ENCODE data around the gene MYL9. TPM values are rescaled to one million over a fixed set of nuclear protein-coding genes. Genes with fewer than 3 reads are reported as not detected.
A peak's percentile ranks its signal among the peaks of the same experiment; 100 is the strongest.
"Not testable (repeated sequence)": the region's sequence is repeated elsewhere in the genome, so short reads cannot be mapped to it uniquely, and the experiment has no call there.

MYL9 gene
- polyA plus RNA-seq, 3 donors: 0.08 to 0.20 TPM; not detected in 1

- Histone ChIP-seq H2AFZ (ENCODE audit: insufficient read depth, low read depth, low read length, poor library complexity, severe bottlenecking) (no peak overlapping the region), H3K9ac (ENCODE audit: insufficient read depth, low read length, poor library complexity, severe bottlenecking) (no peak overlapping the region), H3K27me3 (ENCODE audit: control insufficient read depth in 2 of 2, insufficient read depth in 2 of 2, low read length in 2 of 2) (no peaks in the 10 kb centered on the region), H3K4me3 (replicated peaks in 1 of 3; ENCODE audit: low read depth in 2 of 3, low read length in 3 of 3) (no peak overlapping the region), H3K79me2 (ENCODE audit: insufficient read depth, low read length) (no peaks in the 10 kb centered on the region), H4K20me1 (ENCODE audit: insufficient read depth, low read length) (no peaks in the 10 kb centered on the region), H3K27ac (ENCODE audit: low read depth in 1 of 2, low read length in 2 of 2) (no peak overlapping the region), H3K9me3 (replicated peaks in 1 of 2; ENCODE audit: control insufficient read depth in 1 of 2, insufficient read depth in 1 of 2, low read length in 2 of 2) (no peaks in the 10 kb centered on the region), H3K36me3 (replicated peaks in 1 of 2; ENCODE audit: control insufficient read depth in 1 of 2, insufficient read depth in 2 of 2, low read length in 2 of 2) (peaks cover 13 to 70% of the 10 kb centered on the region in 2 donors), H3K4me1 (ENCODE audit: control insufficient read depth in 1 of 2, insufficient read depth in 2 of 2, low read length in 2 of 2) (peaks cover 10 to 12% of the 10 kb centered on the region in 2 donors), H3K4me2 (replicated peaks; ENCODE audit: extremely low read depth, low read length, poor library complexity, severe bottlenecking) (no peak overlapping the region)
- H3K4me1 Mint-ChIP-seq: peaks cover 13% of the 10 kb centered on the region
- intact Hi-C loops (cut with micrococcal nuclease): no loop called here
- TF ChIP-seq, protein P1, sequence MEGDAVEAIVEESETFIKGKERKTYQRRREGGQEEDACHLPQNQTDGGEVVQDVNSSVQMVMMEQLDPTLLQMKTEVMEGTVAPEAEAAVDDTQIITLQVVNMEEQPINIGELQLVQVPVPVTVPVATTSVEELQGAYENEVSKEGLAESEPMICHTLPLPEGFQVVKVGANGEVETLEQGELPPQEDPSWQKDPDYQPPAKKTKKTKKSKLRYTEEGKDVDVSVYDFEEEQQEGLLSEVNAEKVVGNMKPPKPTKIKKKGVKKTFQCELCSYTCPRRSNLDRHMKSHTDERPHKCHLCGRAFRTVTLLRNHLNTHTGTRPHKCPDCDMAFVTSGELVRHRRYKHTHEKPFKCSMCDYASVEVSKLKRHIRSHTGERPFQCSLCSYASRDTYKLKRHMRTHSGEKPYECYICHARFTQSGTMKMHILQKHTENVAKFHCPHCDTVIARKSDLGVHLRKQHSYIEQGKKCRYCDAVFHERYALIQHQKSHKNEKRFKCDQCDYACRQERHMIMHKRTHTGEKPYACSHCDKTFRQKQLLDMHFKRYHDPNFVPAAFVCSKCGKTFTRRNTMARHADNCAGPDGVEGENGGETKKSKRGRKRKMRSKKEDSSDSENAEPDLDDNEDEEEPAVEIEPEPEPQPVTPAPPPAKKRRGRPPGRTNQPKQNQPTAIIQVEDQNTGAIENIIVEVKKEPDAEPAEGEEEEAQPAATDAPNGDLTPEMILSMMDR (IDR thresholded peaks at IDR 0.05): no peak
- H3K9me3 Mint-ChIP-seq: no peaks in the 10 kb centered on the region
- no peak for DNase-seq
- H3K36me3 Mint-ChIP-seq: peaks cover 47 to 75% of the 10 kb centered on the region in 2 donors
- no peaks in the 10 kb centered on the region for H3K27me3 Mint-ChIP-seq (ENCODE audit: low read depth in 3 of 3)
- WGBS (ENCODE audit: insufficient coverage): 71% methylated on average over 1 of the region's 2 CpGs
- no peak overlapping the region for H3K27ac Mint-ChIP-seq
- H3K4me3 Mint-ChIP-seq: no peak overlapping the region
These were observed 21.4 kb upstream of the MYL9 start for GRCh38 chr20:36519944-36520343.

GRCh38 chr20:36521526-36521925 is 19.8 kb upstream of the MYL9 start:
- Histone ChIP-seq H3K36me3 (replicated peaks in 1 of 2; ENCODE audit: control insufficient read depth in 1 of 2, insufficient read depth in 2 of 2, low read length in 2 of 2) (peaks cover 28 to 74% of the 10 kb centered on the region in 2 donors), H3K4me1 (ENCODE audit: control insufficient read depth in 1 of 2, insufficient read depth in 2 of 2, low read length in 2 of 2) (peaks cover 10 to 12% of the 10 kb centered on the region in 2 donors), H3K4me3 (replicated peaks in 1 of 3; ENCODE audit: low read depth in 2 of 3, low read length in 3 of 3) (no peak overlapping the region), H3K4me2 (replicated peaks; ENCODE audit: extremely low read depth, low read length, poor library complexity, severe bottlenecking) (no peak overlapping the region), H2AFZ (ENCODE audit: insufficient read depth, low read depth, low read length, poor library complexity, severe bottlenecking) (no peak overlapping the region), H3K27me3 (ENCODE audit: control insufficient read depth in 2 of 2, insufficient read depth in 2 of 2, low read length in 2 of 2) (no peaks in the 10 kb centered on the region), H3K9ac (ENCODE audit: insufficient read depth, low read length, poor library complexity, severe bottlenecking) (no peak overlapping the region), H3K79me2 (ENCODE audit: insufficient read depth, low read length) (no peaks in the 10 kb centered on the region), H3K9me3 (replicated peaks in 1 of 2; ENCODE audit: control insufficient read depth in 1 of 2, insufficient read depth in 1 of 2, low read length in 2 of 2) (no peaks in the 10 kb centered on the region), H4K20me1 (ENCODE audit: insufficient read depth, low read length) (no peaks in the 10 kb centered on the region), H3K27ac (ENCODE audit: low read depth in 1 of 2, low read length in 2 of 2) (no peak overlapping the region)
- H3K9me3 Mint-ChIP-seq: no peaks in the 10 kb centered on the region
- TF ChIP-seq, protein P1 (IDR thresholded peaks at IDR 0.05): no peak
- H3K27me3 Mint-ChIP-seq (ENCODE audit: low read depth in 3 of 3): no peaks in the 10 kb centered on the region
- peaks cover 54 to 81% of the 10 kb centered on the region in 2 donors for H3K36me3 Mint-ChIP-seq
- H3K4me1 Mint-ChIP-seq: peaks cover 13% of the 10 kb centered on the region
- no peak for DNase-seq
- intact Hi-C loops (cut with micrococcal nuclease): no loop called here
- no peak overlapping the region for H3K4me3 Mint-ChIP-seq
- WGBS (ENCODE audit: insufficient coverage): 100% methylated on average over 1 of the region's 1 CpG
- peak overlapping the region in 1 of 7 donors; percentile 56 for H3K27ac Mint-ChIP-seq

DNA sequence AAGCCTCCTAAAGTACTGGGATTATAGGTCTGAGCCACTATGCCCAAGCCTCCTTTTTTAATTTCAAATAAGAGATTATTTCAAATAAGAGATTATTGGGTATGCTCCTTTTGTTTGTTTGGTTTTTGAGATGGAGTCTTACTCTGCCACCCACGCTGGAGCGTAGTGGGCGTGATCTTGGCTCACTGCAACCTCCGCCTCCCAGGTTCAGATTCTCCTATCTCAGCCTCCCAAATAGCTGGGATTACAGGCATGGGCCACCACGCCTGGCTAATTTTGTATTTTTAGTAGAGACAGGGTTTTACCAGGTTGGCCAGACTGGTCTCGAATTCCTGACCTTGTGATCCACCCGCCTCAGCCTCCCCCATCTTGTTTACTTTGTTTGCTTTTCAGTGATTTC is 18.9 kb upstream of the MYL9 start:
- H3K79me2 ChIP-seq (ENCODE audit: insufficient read depth, low read length); H2AFZ ChIP-seq (ENCODE audit: insufficient read depth, low read depth, low read length, poor library complexity, severe bottlenecking); H3K9me3 Mint-ChIP-seq; H4K20me1 ChIP-seq (ENCODE audit: insufficient read depth, low read length); H3K9me3 ChIP-seq (replicated peaks in 1 of 2; ENCODE audit: control insufficient read depth in 1 of 2, insufficient read depth in 1 of 2, low read length in 2 of 2); H3K9ac ChIP-seq (ENCODE audit: insufficient read depth, low read length, poor library complexity, severe bottlenecking); H3K27ac ChIP-seq (ENCODE audit: low read depth in 1 of 2, low read length in 2 of 2); H3K4me3 Mint-ChIP-seq; intact Hi-C loops (cut with micrococcal nuclease); H3K4me3 ChIP-seq (replicated peaks in 1 of 3; ENCODE audit: low read depth in 2 of 3, low read length in 3 of 3); H3K4me2 ChIP-seq (replicated peaks; ENCODE audit: extremely low read depth, low read length, poor library complexity, severe bottlenecking); DNase-seq; H3K27me3 ChIP-seq (ENCODE audit: control insufficient read depth in 2 of 2, insufficient read depth in 2 of 2, low read length in 2 of 2); H3K27me3 Mint-ChIP-seq (ENCODE audit: low read depth in 3 of 3): not testable (repeated sequence)
- Histone ChIP-seq H3K36me3 (replicated peaks in 1 of 2; ENCODE audit: control insufficient read depth in 1 of 2, insufficient read depth in 2 of 2, low read length in 2 of 2) (peaks cover 37 to 79% of the 10 kb centered on the region in 2 donors), H3K4me1 (ENCODE audit: control insufficient read depth in 1 of 2, insufficient read depth in 2 of 2, low read length in 2 of 2) (peaks cover 10 to 12% of the 10 kb centered on the region in 2 donors)
- Mint-ChIP-seq H3K27ac (peak overlapping the region in 1 of 7 donors; percentile 26), H3K36me3 (peaks cover 61 to 86% of the 10 kb centered on the region in 2 donors), H3K4me1 (peaks cover 13% of the 10 kb centered on the region)
- no CpG with 5 or more reads among the region's 7 CpGs for WGBS (ENCODE audit: insufficient coverage)
